K562 (cell line): ENCODE measurements around the gene PHYHIPL. TPM values are rescaled to one million over a fixed set of nuclear protein-coding genes. Genes with fewer than 3 reads are reported as not detected.

Source experiments
- ATAC-seq: fragments of 200-7000 bp; cut with Tn5 transposase; 3 replicates; pipeline ENCODE4 v1.9.1; 2020; ENCODE audit warnings: moderate library complexity
- BruUV-seq: library from RNA; stranded (reverse); fragments of 400-500 nt; replicated peaks from 2 replicates; lab custom pipeline; 2021; lab: Mats Ljungman, UMichigan
- CTCF ChIA-PET: fragments of 300-600 bp; formaldehyde crosslinking; extraction: SDS; loops from one replicate; lab custom pipeline; 2021; ENCODE audit warnings: low intra/inter-chr PET ratio; lab: Yijun Ruan, JAX
- POLR2A ChIA-PET: fragments of 300-600, 350-650 bp; sonication (Branson Sonifier 250); formaldehyde crosslinking; extraction: SDS; loops from one replicate; lab custom pipeline; 2021; ENCODE audit warnings: antibody characterized with exemption, inconsistent platforms; lab: Yijun Ruan, JAX
- DNase-seq, 4 experiments: peaks; one replicate each; pipeline versions ENCODE4 v3.0.0 to v3.0.0-alpha.2; 2011 to 2018; ENCODE audit warnings: low spot score in 3 of 4, mixed read lengths in 3 of 4; ENCODE audit errors: extremely low read depth in 1 of 4
- FAIRE-seq: peaks from 2 replicates; lab custom pipeline; 2011; peaks lifted over from hg19 to GRCh38; lab: Jason Lieb, UNC
- H2AFZ ChIP-seq: 2 replicates; pipeline ENCODE4 v1.6.0; 2011; ENCODE audit warnings: low read depth, low read length, control low read depth, inconsistent platforms
- H3K27ac ChIP-seq: fragments of 200-600 bp; 3 replicates; pipeline ENCODE4 v1.8.0; 2011; ENCODE audit warnings: low read depth, mild to moderate bottlenecking, control low read depth, inconsistent platforms, low read length, moderate library complexity, mixed read lengths; ENCODE audit errors: extremely low read depth
- H3K27me3 ChIP-seq, 2 experiments: fragments of 300-600 bp in 1 of 2; 2 replicates in 1 of 2; 3 replicates in 1 of 2; pipeline versions ENCODE4 v1.6.0 to v1.8.0; 2011; ENCODE audit warnings: inconsistent platforms in 2 of 2, low read length in 2 of 2, mild to moderate bottlenecking in 1 of 2, mixed read lengths in 1 of 2, moderate library complexity in 1 of 2; ENCODE audit not compliant: control insufficient read depth in 2 of 2, insufficient read depth in 2 of 2
- H3K36me3 ChIP-seq: fragments of 300-600 bp; 3 replicates; pipeline ENCODE4 v1.8.0; 2011; ENCODE audit warnings: mild to moderate bottlenecking, low read length, inconsistent platforms; ENCODE audit not compliant: control insufficient read depth, insufficient read depth
- H3K4me1 ChIP-seq, 2 experiments: fragments of 200-600 bp in 1 of 2; replicated peaks in 1 of 2; 2 replicates in 1 of 2; 3 replicates in 1 of 2; pipeline versions ENCODE4 v1.5.1 to v1.8.0; 2011; ENCODE audit warnings: inconsistent platforms in 2 of 2, low read length in 2 of 2, mild to moderate bottlenecking in 1 of 2, mixed read lengths in 1 of 2, moderate library complexity in 1 of 2; ENCODE audit not compliant: control insufficient read depth in 2 of 2, insufficient read depth in 2 of 2
- H3K4me2 ChIP-seq: 2 replicates; pipeline ENCODE4 v1.6.1; 2011; ENCODE audit warnings: low read length, control low read depth, inconsistent platforms, mixed read lengths; ENCODE audit not compliant: insufficient read depth
- H3K4me3 ChIP-seq: fragments of 200-600 bp; sonication (generic), shearing (Covaris generic); 2 replicates; pipeline ENCODE4 v1.5.1; 2016; ENCODE audit warnings: control low read depth, inconsistent platforms
- H3K79me2 ChIP-seq: fragments of 200-600 bp; 3 replicates; pipeline ENCODE4 v1.8.0; 2011; ENCODE audit warnings: low read length, inconsistent platforms; ENCODE audit not compliant: control insufficient read depth, insufficient read depth
- H3K9ac ChIP-seq, 2 experiments: 2 replicates each; pipeline versions ENCODE4 v1.6.0 to v1.6.1; 2011; ENCODE audit warnings: low read depth in 2 of 2, low read length in 2 of 2, control low read depth in 1 of 2, inconsistent platforms in 1 of 2, mild to moderate bottlenecking in 1 of 2, mixed read lengths in 1 of 2; ENCODE audit not compliant: insufficient read depth in 1 of 2
- H3K9me1 ChIP-seq: one replicate; pipeline ENCODE4 v1.6.0; 2011; ENCODE audit warnings: inconsistent platforms, mild to moderate bottlenecking, low read length, moderate library complexity; ENCODE audit not compliant: control insufficient read depth, insufficient read depth
- H3K9me3 ChIP-seq: replicated peaks from 2 replicates; pipeline ENCODE4 v1.5.1; 2011; ENCODE audit warnings: low read depth, low read length, inconsistent platforms; ENCODE audit not compliant: control insufficient read depth, insufficient read depth
- H4K20me1 ChIP-seq: replicated peaks from 2 replicates; pipeline ENCODE4 v1.6.1; 2011; ENCODE audit warnings: low read length, inconsistent platforms, mixed read lengths; ENCODE audit not compliant: control insufficient read depth, insufficient read depth
- BACH1 ChIP-seq: fragments of 200-800 bp; sonication (Bioruptor generic); IDR thresholded peaks from 2 replicates; pipeline ENCODE4 v1.6.1; 2016; ENCODE audit warnings: missing genetic modification characterization, missing compliant biosample characterization
- HMGN3 ChIP-seq: IDR thresholded peaks from 2 replicates; pipeline ENCODE4 v1.6.1; 2011; ENCODE audit warnings: borderline replicate concordance, low read depth, mild to moderate bottlenecking, mixed read lengths, low read length; ENCODE audit not compliant: insufficient read length; ENCODE audit errors: extremely low read depth
- PHF21A ChIP-seq: fragments of 450-650 bp; IDR thresholded peaks from 2 replicates; pipeline ENCODE4 v1.6.1; 2017; ENCODE audit warnings: low read depth, borderline replicate concordance
- POLR3A ChIP-seq: IDR thresholded peaks from 2 replicates; pipeline ENCODE4 v1.6.1; 2011; ENCODE audit warnings: borderline replicate concordance, mild to moderate bottlenecking, moderate library complexity; ENCODE audit not compliant: insufficient read length, insufficient read depth; ENCODE audit errors: extremely low read depth
- RBFOX2 ChIP-seq: fragments of 200-400 bp; formaldehyde crosslinking; IDR thresholded peaks from 2 replicates; pipeline ENCODE4 v1.6.1; 2017; ENCODE audit warnings: low read depth, mild to moderate bottlenecking, low read length, moderate library complexity
- RBM22 ChIP-seq: fragments of 200-400 bp; formaldehyde crosslinking; IDR thresholded peaks from 2 replicates; pipeline ENCODE4 v1.6.1; 2018; ENCODE audit warnings: low read length, low read depth; ENCODE audit not compliant: poor library complexity, severe bottlenecking
- TOE1 ChIP-seq, 2 experiments: fragments of 450-650 bp in 1 of 2; sonication (generic) in 1 of 2; formaldehyde crosslinking in 1 of 2; IDR thresholded peaks; 2 replicates each; pipeline versions ENCODE4 v1.7.1 to v1.8.0; 2016 to 2022; ENCODE audit warnings: borderline replicate concordance in 2 of 2, mild to moderate bottlenecking in 2 of 2, antibody characterized with exemption in 1 of 2, inconsistent platforms in 1 of 2, low read depth in 1 of 2, missing genetic modification reagents in 1 of 2, moderate library complexity in 1 of 2
- ZNF232 ChIP-seq: sonication (generic); formaldehyde crosslinking; IDR thresholded peaks from 2 replicates; pipeline ENCODE4 v1.8.0; 2022; ENCODE audit warnings: mild to moderate bottlenecking, missing genetic modification reagents
- ZNF766 ChIP-seq: fragments of 200-800 bp; sonication (Bioruptor generic); conservative IDR thresholded peaks from 2 replicates; pipeline ENCODE4 v1.6.1; 2016; ENCODE audit warnings: missing genetic modification characterization, missing compliant biosample characterization
- ZNF79 ChIP-seq: fragments of 250-450 bp; sonication (Bioruptor Pico); IDR thresholded peaks from 2 replicates; pipeline ENCODE4 v1.4.0; 2020; ENCODE audit warnings: low read depth, mild to moderate bottlenecking, moderate library complexity
- WGBS: fragments of 100-300 bp; shearing (Covaris generic); methylation state at CpG from one replicate; pipeline ENCODE4 v1.1.6; 2016; ENCODE audit warnings: low coverage, mixed read lengths; ENCODE audit not compliant: insufficient coverage; ENCODE audit errors: missing lambda C conversion rate; 5-methylcytosine and 5-hydroxymethylcytosine counted together
- in situ Hi-C: fragments of 300-500 bp; cut with MboI; formaldehyde crosslinking; loops from 4 replicates; pipeline ENCODE4 v1.15.0; 2018; ENCODE audit warnings: inconsistent platforms, mixed read lengths
- intact Hi-C: fragments of 100-400 bp; cut with micrococcal nuclease; formaldehyde crosslinking; loops from 2 replicates; pipeline ENCODE4 v1.14.2; 2022
- polyA plus RNA-seq, 8 experiments: library from polyadenylated mRNA; depleted of rRNA in 4 of 8; stranded (reverse) in 5 of 8; unstranded in 3 of 8; fragments of >200 nt; fragmentation: Nextera tagmentation in 2 of 8; fragmentation: Illumina TruSeq in 1 of 8; extraction: Ambion mirVana in 2 of 8; extraction: Trizol in 1 of 8; gene quantifications; 2 replicates each; pipeline versions ENCODE4 v1.2.1 to v1.2.3, GENCODE V29; 2011 to 2014; ENCODE audit warnings: inconsistent platforms in 1 of 8, missing spikeins in 1 of 8
- total RNA-seq, 7 experiments: library from RNA; depleted of rRNA in 6 of 7; stranded (reverse); fragments of >200 nt in 6 of 7; fragmentation: Illumina TruSeq in 2 of 7; extraction: Trizol in 2 of 7; gene quantifications; 2 replicates each; pipeline versions ENCODE4 v1.2.1 to v1.2.3, GENCODE V29; 2011 to 2021; ENCODE audit warnings: low replicate concordance in 1 of 7

Gene PHYHIPL
- total and polyA plus RNA-seq, 9 of the 15 experiments (the other 6 are each of a cell fraction or from before 2014, with no cell fraction given) = not detected

- TF ChIP-seq TOE1 (IDR thresholded peaks at IDR 0.05; ENCODE audit: borderline replicate concordance) (no peak), TOE1 (CRISPR knock-in tag; IDR thresholded peaks at IDR 0.05; ENCODE audit: borderline replicate concordance, low read depth) (no peak), HMGN3 (no peak)
- TF ChIP-seq, all 486 proteins: peak for 0
These were observed 107.9 kb downstream of the PHYHIPL start (continued) for GRCh38 chr10:59284118-59284975.

GRCh38 chr10:59285073-59285472, 108.6 kb downstream of the PHYHIPL start:
- POLR2A ChIA-PET = no interaction called here

More at GRCh38 chr10:59285073-59285472, 108.6 kb downstream of the PHYHIPL start:
- in situ Hi-C loops = no loop called here
- H4K20me1 ChIP-seq = no peaks in the 10 kb centered on the region
- CTCF ChIA-PET = no interaction called here
- no peaks in the 10 kb centered on the region for H3K9me1 ChIP-seq
- H3K27me3 ChIP-seq = no peaks in the 10 kb centered on the region
- ATAC-seq (no peak), FAIRE-seq (no peak), DNase-seq (no peak)
- H2AFZ ChIP-seq = no peak overlapping the region
- H3K4me2 ChIP-seq = no peak overlapping the region
- TF ChIP-seq BACH1 (tag) = no peak
- TF ChIP-seq PHF21A = no peak
- no peak for TF ChIP-seq ZNF79 (CRISPR knock-in tag)
- no peak for TF ChIP-seq ZNF766 (CRISPR knock-in tag)
- no peak for TF ChIP-seq ZNF232 (CRISPR knock-in tag)
- no peak for TF ChIP-seq RBFOX2
- no peak for TF ChIP-seq POLR3A
- TF ChIP-seq RBM22 = no peak
- H3K9ac ChIP-seq = no peak overlapping the region
- intact Hi-C loops = no loop called here
- no peaks in the 10 kb centered on the region for H3K9me3 ChIP-seq
- no peak overlapping the region for H3K4me3 ChIP-seq
- no TSS peak for BruUV-seq
- no peaks in the 10 kb centered on the region for H3K36me3 ChIP-seq
- no peak overlapping the region for H3K27ac ChIP-seq
- no peaks in the 10 kb centered on the region for H3K4me1 ChIP-seq
- 0% methylated on average over 4 of the region's 4 CpGs for WGBS
- H3K79me2 ChIP-seq = no peaks in the 10 kb centered on the region
